HepG2 (cell line): ENCODE measurements around the gene GHRL. TPM values are rescaled to one million over a fixed set of nuclear protein-coding genes. Genes with fewer than 3 reads are reported as not detected.
A peak's percentile ranks its signal among the peaks of the same experiment; 100 is the strongest.

Experiments used
- ATAC-seq: fragments of 200-7000 bp; cut with Tn5 transposase; 3 replicates; pipeline ENCODE4 v1.9.1; 2020; ENCODE audit warnings: mild to moderate bottlenecking, moderate library complexity
- BruUV-seq: library from RNA; stranded (reverse); fragments of 400-500 nt; replicated peaks from 2 replicates; lab custom pipeline; 2021; lab: Mats Ljungman, UMichigan
- CTCF ChIA-PET: fragments of 300-600 bp; formaldehyde crosslinking; extraction: SDS; loops from one replicate; lab custom pipeline; 2021; ENCODE audit warnings: low total read pairs, inconsistent platforms, low intra/inter-chr PET ratio; lab: Yijun Ruan, JAX
- POLR2A ChIA-PET: fragments of 350-600 bp; sonication (Branson Sonifier 250); formaldehyde crosslinking; loops from one replicate; lab custom pipeline; 2020; ENCODE audit warnings: antibody characterized with exemption, inconsistent platforms; lab: Yijun Ruan, JAX
- DNase-seq: peaks from one replicate; pipeline ENCODE4 v3.0.0-alpha.2; 2015; ENCODE audit warnings: low spot score
- FAIRE-seq: peaks from 3 replicates; lab custom pipeline; 2011; peaks lifted over from hg19 to GRCh38; lab: Jason Lieb, UNC
- H2AFZ ChIP-seq: one replicate; pipeline ENCODE4 v1.6.1; 2011; ENCODE audit warnings: low read length, inconsistent platforms
- H3K27ac ChIP-seq: fragments of 300-600 bp; 3 replicates; pipeline ENCODE4 v1.8.0; 2011; ENCODE audit warnings: mixed run types, mild to moderate bottlenecking, mixed read lengths, low read length, inconsistent platforms; ENCODE audit not compliant: insufficient read depth; ENCODE audit errors: extremely low read length
- H3K27me3 ChIP-seq, 2 experiments: fragments of 200-600 bp in 1 of 2; 2 replicates in 1 of 2; 3 replicates in 1 of 2; pipeline versions ENCODE4 v1.6.0 to v1.8.0; 2011; ENCODE audit warnings: low read length in 2 of 2, mild to moderate bottlenecking in 2 of 2, moderate library complexity in 2 of 2, inconsistent platforms in 1 of 2; ENCODE audit not compliant: insufficient read depth in 2 of 2, control insufficient read depth in 1 of 2
- H3K36me3 ChIP-seq, 2 experiments: fragments of 200-600 bp in 1 of 2; replicated peaks in 1 of 2; 2 replicates in 1 of 2; 3 replicates in 1 of 2; pipeline versions ENCODE4 v1.5.1 to v1.8.0; 2011; ENCODE audit warnings: low read length in 2 of 2, inconsistent platforms in 1 of 2; ENCODE audit not compliant: insufficient read depth in 2 of 2, control insufficient read depth in 1 of 2
- H3K4me1 ChIP-seq: 2 replicates; pipeline ENCODE4 v1.5.1; 2012; ENCODE audit warnings: low read length, inconsistent platforms; ENCODE audit not compliant: insufficient read depth
- H3K4me2 ChIP-seq: 2 replicates; pipeline ENCODE4 v1.6.0; 2011; ENCODE audit warnings: low read depth, low read length, inconsistent platforms
- H3K4me3 ChIP-seq, 3 experiments: fragments of 200-600 bp in 1 of 3; sonication (generic), shearing (Covaris generic) in 1 of 3; replicated peaks in 1 of 3; 2 replicates each; pipeline ENCODE4 v1.5.1; 2011 to 2016; ENCODE audit warnings: low read length in 3 of 3, inconsistent platforms in 2 of 3, low read depth in 2 of 3, mild to moderate bottlenecking in 2 of 3, control low read depth in 1 of 3, mixed read lengths in 1 of 3; ENCODE audit not compliant: insufficient read depth in 1 of 3
- H3K79me2 ChIP-seq: one replicate; pipeline ENCODE4 v1.6.1; 2011; ENCODE audit warnings: low read length, inconsistent platforms; ENCODE audit not compliant: insufficient read depth
- H3K9ac ChIP-seq: 2 replicates; pipeline ENCODE4 v1.6.0; 2011; ENCODE audit warnings: mild to moderate bottlenecking, low read depth, low read length, inconsistent platforms; ENCODE audit not compliant: insufficient read depth
- H3K9me3 ChIP-seq: 2 replicates; pipeline ENCODE4 v1.5.1; 2012; ENCODE audit warnings: mild to moderate bottlenecking, low read length
- H4K20me1 ChIP-seq: 2 replicates; pipeline ENCODE4 v1.6.0; 2011; ENCODE audit warnings: inconsistent platforms, mild to moderate bottlenecking, low read length, moderate library complexity; ENCODE audit not compliant: insufficient read depth
- AGO2 ChIP-seq: fragments of 200-400 bp; formaldehyde crosslinking; optimal IDR thresholded peaks from 2 replicates; pipeline ENCODE3; 2017; ENCODE audit warnings: mild to moderate bottlenecking, low read depth, low read length, moderate library complexity
- MTA3 ChIP-seq: sonication (generic); formaldehyde crosslinking; IDR thresholded peaks from 2 replicates; pipeline ENCODE4 v1.4.0; 2020; ENCODE audit warnings: missing genetic modification reagents
- NONO ChIP-seq, 2 experiments: fragments of 450-650 bp in 1 of 2; sonication (generic) in 1 of 2; formaldehyde crosslinking in 1 of 2; IDR thresholded peaks in 1 of 2; conservative IDR thresholded peaks in 1 of 2; 2 replicates each; pipeline versions ENCODE4 v1.6.1 to v1.8.0; 2017 to 2022; ENCODE audit warnings: mild to moderate bottlenecking in 1 of 2, missing genetic modification reagents in 1 of 2, moderate library complexity in 1 of 2
- POLR2G ChIP-seq: fragments of 200-400 bp; formaldehyde crosslinking; IDR thresholded peaks from 2 replicates; pipeline ENCODE4 v1.6.1; 2018; ENCODE audit warnings: mild to moderate bottlenecking, low read depth, low read length, moderate library complexity
- RBFOX2 ChIP-seq: fragments of 200-400 bp; formaldehyde crosslinking; IDR thresholded peaks from 2 replicates; pipeline ENCODE4 v1.6.1; 2017; ENCODE audit warnings: low read depth, mild to moderate bottlenecking, low read length
- SRSF1 ChIP-seq: fragments of 200-400 bp; formaldehyde crosslinking; optimal IDR thresholded peaks from 2 replicates; pipeline ENCODE3; 2017; ENCODE audit warnings: mild to moderate bottlenecking, low read depth, low read length, moderate library complexity
- SRY ChIP-seq: sonication (generic); formaldehyde crosslinking; IDR thresholded peaks from 2 replicates; pipeline ENCODE4 v1.8.0; 2022; ENCODE audit warnings: mild to moderate bottlenecking, missing genetic modification reagents
- ZBTB34 ChIP-seq: sonication (generic); formaldehyde crosslinking; IDR thresholded peaks from 2 replicates; pipeline ENCODE4 v1.8.0; 2022; ENCODE audit warnings: mild to moderate bottlenecking, missing genetic modification reagents
- ZNF234 ChIP-seq: sonication (generic); formaldehyde crosslinking; conservative IDR thresholded peaks from 2 replicates; pipeline ENCODE4 v1.5.1; 2020; ENCODE audit warnings: mild to moderate bottlenecking, missing genetic modification reagents
- ZNF501 ChIP-seq: sonication (generic); formaldehyde crosslinking; IDR thresholded peaks from 2 replicates; pipeline ENCODE4 v1.5.1; 2020; ENCODE audit warnings: mild to moderate bottlenecking, moderate library complexity, missing genetic modification reagents
- ZNF562 ChIP-seq: sonication (generic); formaldehyde crosslinking; IDR thresholded peaks from 2 replicates; pipeline ENCODE4 v1.8.0; 2022; ENCODE audit warnings: missing genetic modification reagents, borderline replicate concordance
- ZNF687 ChIP-seq: sonication (generic); formaldehyde crosslinking; IDR thresholded peaks from 2 replicates; pipeline ENCODE4 v1.5.1; 2020; ENCODE audit warnings: mild to moderate bottlenecking, missing genetic modification reagents, moderate library complexity
- ZNF724P ChIP-seq: sonication (generic); formaldehyde crosslinking; IDR thresholded peaks from 2 replicates; pipeline ENCODE4 v1.8.0; 2022; ENCODE audit warnings: missing genetic modification reagents, borderline replicate concordance
- WGBS: methylation state at CpG from one replicate; pipeline ENCODE4 v1.1.6; 2017; ENCODE audit warnings: low lambda C conversion rate; 5-methylcytosine and 5-hydroxymethylcytosine counted together
- in situ Hi-C: cut with HindIII; loops from 2 replicates; pipeline ENCODE4 v1.10.0; 2017; ENCODE audit warnings: low pct_unique_long_range_greater_than_20kb; ENCODE audit not compliant: extremely low pct_ligation_motif_present
- intact Hi-C: fragments of 100-400 bp; cut with micrococcal nuclease; formaldehyde crosslinking; loops from one replicate; pipeline ENCODE4 v1.10.0; 2022; ENCODE audit not compliant: unreplicated experiment
- polyA plus RNA-seq, 8 experiments: library from polyadenylated mRNA; depleted of rRNA in 3 of 8; stranded (reverse) in 7 of 8; unstranded in 1 of 8; fragments of >200 nt; fragmentation: Illumina TruSeq in 4 of 8; extraction: Trizol in 4 of 8; gene quantifications; 2 replicates each; pipeline versions ENCODE4 v1.2.1 to v1.2.3, GENCODE V29; 2011 to 2016; ENCODE audit warnings: low read depth in 4 of 8, missing spikeins in 1 of 8, mixed read lengths in 1 of 8; ENCODE audit not compliant: insufficient read depth in 1 of 8
- total RNA-seq, 5 experiments: library from RNA; depleted of rRNA; stranded (reverse); fragments of >200 nt; fragmentation: Illumina TruSeq; extraction: Trizol; gene quantifications; 2 replicates each; pipeline ENCODE4 v1.2.3, GENCODE V29; 2016; ENCODE audit warnings: low read depth in 1 of 5

Gene GHRL
- total and polyA plus RNA-seq, 2 of the 13 experiments (the other 11 are each of a cell fraction or from before 2014, with no cell fraction given), result 0.09 TPM; not detected in 1

- no TSS peak for BruUV-seq
- peaks cover 12% of the 10 kb centered on the region for H3K79me2 ChIP-seq
- CTCF ChIA-PET, result no interaction called here
- TF ChIP-seq SRSF1 (no peak), ZNF687 (CRISPR knock-in tag) (peak; percentile 16; the same call in 1 of the 2 replicates), ZBTB34 (CRISPR knock-in tag) (no peak), ZNF724P (CRISPR knock-in tag) (no peak), AGO2 (peak; percentile 74), ZNF562 (CRISPR knock-in tag) (no peak), ZNF501 (no peak), ZNF234 (CRISPR knock-in tag) (no peak), POLR2G (0 out of 2 replicates have a peak, but pooled peaks have one; percentile 17), RBFOX2 (peak; percentile 44), SRY (CRISPR knock-in tag) (no peak), NONO (IDR thresholded peaks at IDR 0.05) (no peak), NONO (CRISPR knock-in tag; conservative IDR thresholded peaks at IDR 0.05) (no peak), MTA3 (CRISPR knock-in tag) (no peak)
- peak; percentile 28 for ATAC-seq
- H2AFZ ChIP-seq, result no peak overlapping the region
- DNase-seq, result no peak
- in situ Hi-C loops (no loop called here), intact Hi-C loops (no loop called here)
- peaks cover 39% of the 10 kb centered on the region for H3K4me1 ChIP-seq
- no peak overlapping the region for H3K4me2 ChIP-seq
- H3K9ac ChIP-seq, result no peak overlapping the region
- peaks cover 39 to 90% of the 10 kb centered on the region in 2 experiments for H3K36me3 ChIP-seq
- no peak overlapping the region for H3K4me3 ChIP-seq
- no peaks in the 10 kb centered on the region for H3K9me3 ChIP-seq
- H4K20me1 ChIP-seq, result peaks cover 11% of the 10 kb centered on the region
- no peaks in the 10 kb centered on the region for H3K27me3 ChIP-seq
- H3K27ac ChIP-seq, result no peak overlapping the region
- 96% methylated on average over 4 of the region's 13 CpGs for whole genome bisulfite sequencing
- POLR2A ChIA-PET, result interaction anchor here (1.0 kb wide), 1 partner anchor 15 kb away, joined by 3 read pairs; no protein-coding TSS in a partner anchor
- FAIRE-seq, result no peak
These were observed 19.0 kb upstream of the GHRL start for GRCh38 chr3:10311710-10312109.
